Activated CD4-positive, alpha-beta memory T cell treated with anti-CD3 and anti-CD28 coated beads for 36 hours (primary cell): ENCODE results near the gene PARD3B. TPM values are rescaled to one million over a fixed set of nuclear protein-coding genes. Genes with fewer than 3 reads are reported as not detected.

Experiments
- CTCF ChIA-PET: fragments of 350-600 bp; sonication (Branson Sonifier 250); formaldehyde crosslinking; loops from one replicate; lab custom pipeline; 2021; ENCODE audit warnings: antibody characterized with exemption, inconsistent platforms; lab: Charles Lee
- POLR2A ChIA-PET: fragments of 350-600 bp; sonication (Branson Sonifier 250); formaldehyde crosslinking; loops from one replicate; lab custom pipeline; 2021; ENCODE audit warnings: antibody characterized with exemption; lab: Charles Lee
- DNase-seq: peaks from one replicate; pipeline ENCODE4 v3.0.0-alpha.2; 2020
- H3K27ac Mint-ChIP-seq: one replicate; pipeline ENCODE4 v1.8.0; 2021; ENCODE audit warnings: mixed read lengths
- H3K27me3 Mint-ChIP-seq: one replicate; pipeline ENCODE4 v1.8.0; 2021; ENCODE audit warnings: mixed read lengths
- H3K36me3 Mint-ChIP-seq: one replicate; pipeline ENCODE4 v1.8.0; 2021; ENCODE audit warnings: mixed read lengths
- H3K4me1 Mint-ChIP-seq: one replicate; pipeline ENCODE4 v1.8.0; 2021; ENCODE audit warnings: low read depth, mixed read lengths
- H3K4me3 Mint-ChIP-seq: one replicate; pipeline ENCODE4 v1.8.0; 2021; ENCODE audit warnings: mild to moderate bottlenecking, mixed read lengths
- H3K9me3 Mint-ChIP-seq: one replicate; pipeline ENCODE4 v1.8.0; 2021; ENCODE audit warnings: mixed read lengths
- intact Hi-C: fragments of 100-400 bp; cut with micrococcal nuclease; formaldehyde crosslinking; loops from one replicate; pipeline ENCODE4 v1.15.1; 2023
- total RNA-seq, 2 experiments: library from RNA; stranded (reverse); gene quantifications; one replicate each; pipeline ENCODE4 v1.2.3, GENCODE V29; 2021

Gene PARD3B
- total RNA-seq, 2 experiments from 2014 or later = 0.07 to 0.70 TPM

DNA sequence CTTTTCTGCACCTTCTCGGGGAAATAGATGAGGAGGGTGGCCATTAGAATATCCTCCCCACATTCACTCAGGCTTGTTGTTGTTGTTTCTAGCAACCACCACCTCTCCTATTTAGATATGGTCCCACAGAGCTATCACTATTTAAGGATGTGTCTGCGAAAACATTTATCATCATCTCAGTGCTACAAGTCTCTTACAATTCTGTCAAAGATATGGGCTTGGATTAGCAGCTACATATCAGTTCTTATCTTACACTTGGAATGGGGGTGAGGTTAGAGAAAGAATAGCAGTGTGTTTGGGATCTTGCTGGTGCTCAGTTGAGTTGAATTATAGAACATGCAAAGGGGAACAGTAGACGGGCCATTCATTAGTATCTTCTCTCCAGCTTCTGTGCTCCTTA lies 546.1 kb downstream of the PARD3B start:
- CTCF ChIA-PET = interaction anchor here (1.0 kb wide), 1 partner anchor 10 kb away, joined by 4 read pairs; no protein-coding TSS in a partner anchor

DNA sequence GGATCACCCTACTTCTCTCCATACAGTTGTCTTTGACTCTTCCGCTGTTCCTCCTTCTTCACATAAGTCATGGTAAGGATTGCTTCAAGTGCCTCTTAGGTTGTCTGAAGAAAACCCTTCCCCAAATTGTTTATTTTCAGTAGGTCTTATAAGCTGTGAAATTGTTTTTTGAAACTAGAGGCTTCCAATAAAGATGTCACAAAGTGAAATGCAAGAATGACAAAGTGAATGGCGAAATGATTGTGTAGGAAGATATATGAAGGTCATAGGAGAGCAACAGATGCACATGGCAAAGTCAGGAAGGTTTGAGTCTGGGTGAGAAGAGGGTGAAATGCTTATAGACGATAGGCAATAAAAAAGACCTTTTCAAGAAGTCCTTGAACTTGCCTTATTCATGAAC lies 548.8 kb downstream of the PARD3B start:
- Mint-ChIP-seq H3K9me3 (no peaks in the 10 kb centered on the region), H3K4me1 (peaks cover 9% of the 10 kb centered on the region), H3K27me3 (no peaks in the 10 kb centered on the region), H3K36me3 (no peaks in the 10 kb centered on the region), H3K27ac (no peak overlapping the region), H3K4me3 (no peak overlapping the region)
- DNase-seq = no peak
- CTCF ChIA-PET = no interaction called here
- intact Hi-C loops = no loop called here
- POLR2A ChIA-PET = no interaction called here

More for the DNA sequence above, 546.1 kb downstream of the PARD3B start:
- Mint-ChIP-seq H3K4me3 (no peak overlapping the region), H3K9me3 (no peaks in the 10 kb centered on the region), H3K27me3 (no peaks in the 10 kb centered on the region), H3K27ac (no peak overlapping the region), H3K4me1 (peaks cover 9% of the 10 kb centered on the region), H3K36me3 (no peaks in the 10 kb centered on the region)
- DNase-seq = no peak
- POLR2A ChIA-PET = no interaction called here
- intact Hi-C loops = no loop called here

- Mint-ChIP-seq H3K4me3 (no peak overlapping the region), H3K4me1 (no peaks in the 10 kb centered on the region), H3K27me3 (no peaks in the 10 kb centered on the region), H3K9me3 (no peaks in the 10 kb centered on the region), H3K27ac (no peak overlapping the region), H3K36me3 (no peaks in the 10 kb centered on the region)
- intact Hi-C loops = no loop called here
- POLR2A ChIA-PET = no interaction called here
- CTCF ChIA-PET = interaction anchor here (1.0 kb wide), 1 partner anchor 27 kb away, joined by 3 read pairs; no protein-coding TSS in a partner anchor
- DNase-seq = no peak
Observed at GRCh38 chr2:205103699-205104098, 558.4 kb downstream of the PARD3B start.

GRCh38 chr2:205107810-205108209 lies 562.5 kb downstream of the PARD3B start:
- Mint-ChIP-seq H3K36me3 (no peaks in the 10 kb centered on the region), H3K4me3 (no peak overlapping the region), H3K4me1 (no peaks in the 10 kb centered on the region), H3K9me3 (peaks cover 2% of the 10 kb centered on the region), H3K27me3 (no peaks in the 10 kb centered on the region), H3K27ac (no peak overlapping the region)
- CTCF ChIA-PET = no interaction called here
- DNase-seq = no peak
- POLR2A ChIA-PET = no interaction called here
- intact Hi-C loops = no loop called here

GRCh38 chr2:205115511-205115910 lies 570.2 kb downstream of the PARD3B start:
- no peak overlapping the region for H3K4me3 Mint-ChIP-seq
- peaks cover 2% of the 10 kb centered on the region for H3K9me3 Mint-ChIP-seq
- no peak for DNase-seq
- H3K36me3 Mint-ChIP-seq = no peaks in the 10 kb centered on the region
- no peaks in the 10 kb centered on the region for H3K4me1 Mint-ChIP-seq
- intact Hi-C loops = no loop called here
- no peak overlapping the region for H3K27ac Mint-ChIP-seq
- POLR2A ChIA-PET = interaction anchor here (0.6 kb wide), 1 partner anchor 752 kb away, joined by 6 read pairs; no protein-coding TSS in a partner anchor
- no peaks in the 10 kb centered on the region for H3K27me3 Mint-ChIP-seq
- CTCF ChIA-PET = no interaction called here

DNA sequence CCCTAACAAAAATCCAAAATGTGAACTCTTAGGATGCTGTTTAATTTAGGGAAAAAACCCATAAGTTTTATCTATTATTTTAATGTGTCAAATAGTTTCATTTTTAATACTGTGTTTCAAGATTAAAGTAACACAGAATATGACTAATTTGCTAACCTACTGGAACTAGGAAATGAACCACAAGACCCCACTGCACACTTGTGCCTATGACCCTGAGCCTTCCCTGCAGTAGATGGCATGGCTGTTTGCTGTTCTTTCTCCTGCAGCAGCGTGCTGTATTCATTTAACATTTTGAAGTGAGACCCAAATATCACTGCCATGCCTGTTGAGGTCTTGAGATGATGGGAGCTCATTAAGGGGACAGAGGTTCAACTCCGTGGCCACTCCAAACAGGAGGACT lies 571.9 kb downstream of the PARD3B start:
- Mint-ChIP-seq H3K27ac (no peak overlapping the region), H3K27me3 (no peaks in the 10 kb centered on the region), H3K9me3 (peaks cover 2% of the 10 kb centered on the region), H3K4me1 (no peaks in the 10 kb centered on the region), H3K4me3 (no peak overlapping the region), H3K36me3 (no peaks in the 10 kb centered on the region)
- ChIA-PET POLR2A (no interaction called here), CTCF (interaction anchor here (1.0 kb wide), 1 partner anchor 809 kb away, joined by 3 read pairs; no protein-coding TSS in a partner anchor)
- DNase-seq = no peak
- intact Hi-C loops = no loop called here

DNA sequence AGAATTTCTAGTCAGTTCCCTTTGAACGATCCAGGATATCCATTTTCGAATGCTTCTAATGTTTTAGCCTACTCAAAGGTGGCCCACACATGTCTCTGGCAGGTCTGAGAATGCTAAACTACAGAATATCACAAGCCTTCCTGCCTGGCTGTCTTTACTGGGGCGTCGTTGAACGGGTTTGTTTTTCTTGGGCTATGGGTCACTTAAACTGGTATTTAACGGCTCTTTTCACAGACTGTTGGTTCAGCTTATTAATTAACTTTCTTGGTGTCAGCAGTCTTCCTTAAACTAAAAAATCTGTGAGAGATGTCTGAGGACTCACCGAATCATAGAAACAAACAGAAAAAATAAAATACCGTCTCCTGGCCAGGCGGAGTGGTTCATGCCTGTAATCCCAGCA lies 573.9 kb downstream of the PARD3B start:
- no peaks in the 10 kb centered on the region for H3K4me1 Mint-ChIP-seq
- no peaks in the 10 kb centered on the region for H3K36me3 Mint-ChIP-seq
- no peak for DNase-seq
- CTCF ChIA-PET = no interaction called here
- H3K4me3 Mint-ChIP-seq = no peak overlapping the region
- POLR2A ChIA-PET = no interaction called here
- intact Hi-C loops = no loop called here
- no peaks in the 10 kb centered on the region for H3K9me3 Mint-ChIP-seq
- H3K27ac Mint-ChIP-seq = no peak overlapping the region
- H3K27me3 Mint-ChIP-seq = no peaks in the 10 kb centered on the region

GRCh38 chr2:205128726-205129125 lies 583.5 kb downstream of the PARD3B start:
- POLR2A ChIA-PET = no interaction called here
- Mint-ChIP-seq H3K4me1 (peaks cover 18% of the 10 kb centered on the region), H3K27me3 (no peaks in the 10 kb centered on the region)

DNA sequence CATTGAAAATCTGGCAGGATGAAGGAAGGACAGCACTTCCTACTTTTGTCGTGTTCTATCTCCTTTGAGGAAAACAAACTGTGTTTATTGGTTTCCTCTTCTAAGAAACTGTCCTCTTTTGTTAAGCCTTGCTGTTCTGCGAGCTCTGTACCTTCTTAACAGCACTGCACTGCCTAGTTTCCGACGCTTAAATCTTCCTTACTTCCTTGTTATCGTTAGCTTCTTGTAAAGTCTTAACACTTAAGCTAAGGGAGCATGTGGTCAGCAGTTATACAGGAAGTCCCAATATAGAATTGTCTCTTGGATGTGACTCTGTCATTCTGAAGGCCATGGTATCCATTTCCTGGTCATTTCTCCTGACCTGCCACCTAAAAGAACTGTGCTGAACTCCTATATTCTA lies 584.3 kb downstream of the PARD3B start:
- H3K4me3 Mint-ChIP-seq = no peak overlapping the region
- POLR2A ChIA-PET = no interaction called here
- no peaks in the 10 kb centered on the region for H3K27me3 Mint-ChIP-seq
- H3K9me3 Mint-ChIP-seq = no peaks in the 10 kb centered on the region
- intact Hi-C loops = no loop called here
- CTCF ChIA-PET = no interaction called here
- DNase-seq = no peak
- H3K27ac Mint-ChIP-seq = no peak overlapping the region
- H3K4me1 Mint-ChIP-seq = peaks cover 18% of the 10 kb centered on the region
- no peaks in the 10 kb centered on the region for H3K36me3 Mint-ChIP-seq

More at GRCh38 chr2:205128726-205129125, 583.5 kb downstream of the PARD3B start:
- H3K36me3 Mint-ChIP-seq = no peaks in the 10 kb centered on the region
- H3K9me3 Mint-ChIP-seq = no peaks in the 10 kb centered on the region
- intact Hi-C loops = no loop called here
- no peak overlapping the region for H3K4me3 Mint-ChIP-seq
- DNase-seq = no peak
- H3K27ac Mint-ChIP-seq = no peak overlapping the region
- CTCF ChIA-PET = no interaction called here

- Mint-ChIP-seq H3K36me3 (no peaks in the 10 kb centered on the region), H3K9me3 (no peaks in the 10 kb centered on the region), H3K4me3 (no peak overlapping the region), H3K4me1 (peaks cover 18% of the 10 kb centered on the region), H3K27me3 (no peaks in the 10 kb centered on the region), H3K27ac (no peak overlapping the region)
- ChIA-PET CTCF (interaction anchor here (0.7 to 1.2 kb wide), 3 partner anchors 27 to 190 kb away, joined by 3 read pairs; no protein-coding TSS in a partner anchor), POLR2A (no interaction called here)
- no peak for DNase-seq
- intact Hi-C loops = no loop called here
Observed at GRCh38 chr2:205130111-205130829, 585.0 kb downstream of the PARD3B start.

DNA sequence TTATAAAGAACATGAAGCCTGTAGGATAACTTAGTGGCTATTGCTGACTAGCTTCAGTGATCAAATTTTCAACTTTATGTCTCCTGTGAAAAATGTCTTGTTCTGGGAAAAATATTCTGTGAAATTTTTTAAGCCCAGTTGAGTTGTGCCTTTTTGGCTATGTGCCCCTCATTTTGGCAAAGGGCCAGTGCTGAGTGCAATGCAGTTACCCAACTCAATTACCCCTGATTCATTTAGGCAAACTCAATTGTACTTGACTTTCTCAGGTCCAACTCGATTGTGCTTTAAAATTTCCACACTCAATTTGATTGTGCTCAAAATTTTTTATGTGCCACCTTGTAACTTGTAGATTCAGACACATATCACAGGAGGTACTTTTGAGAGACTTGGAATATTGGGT lies 588.3 kb downstream of the PARD3B start:
- Mint-ChIP-seq H3K4me1 (peaks cover 18% of the 10 kb centered on the region), H3K4me3 (no peak overlapping the region), H3K9me3 (no peaks in the 10 kb centered on the region), H3K27me3 (no peaks in the 10 kb centered on the region), H3K27ac (no peak overlapping the region), H3K36me3 (no peaks in the 10 kb centered on the region)
- POLR2A ChIA-PET = no interaction called here
- no peak for DNase-seq
- intact Hi-C loops = no loop called here
- CTCF ChIA-PET = no interaction called here

GRCh38 chr2:205138735-205139134 lies 593.5 kb downstream of the PARD3B start:
- no peak overlapping the region for H3K27ac Mint-ChIP-seq
- no peaks in the 10 kb centered on the region for H3K9me3 Mint-ChIP-seq
- POLR2A ChIA-PET = no interaction called here
- no peak overlapping the region for H3K4me3 Mint-ChIP-seq
- no peak for DNase-seq
- no peaks in the 10 kb centered on the region for H3K27me3 Mint-ChIP-seq
- CTCF ChIA-PET = no interaction called here
- peaks cover 1% of the 10 kb centered on the region for H3K4me1 Mint-ChIP-seq
- intact Hi-C loops = no loop called here
- H3K36me3 Mint-ChIP-seq = peaks cover 1% of the 10 kb centered on the region
